CD8-positive, alpha-beta memory T cell (primary cell): ENCODE data around the gene ANKMY2. TPM values are rescaled to one million over a fixed set of nuclear protein-coding genes. Genes with fewer than 3 reads are reported as not detected.

ENCODE experiments used
- CTCF ChIA-PET: fragments of 350-600 bp; sonication (Branson Sonifier 250); formaldehyde crosslinking; loops from one replicate; lab custom pipeline; 2021; ENCODE audit warnings: antibody characterized with exemption; lab: Charles Lee
- POLR2A ChIA-PET: fragments of 350-600 bp; sonication (Branson Sonifier 250); formaldehyde crosslinking; loops from one replicate; lab custom pipeline; 2021; ENCODE audit warnings: antibody characterized with exemption; lab: Charles Lee
- DNase-seq, 5 donors: peaks; one replicate each; pipeline versions ENCODE4 v3.0.0 to v3.0.0-alpha.2; 2020 to 2022; ENCODE audit warnings: mixed read lengths in 1 of 5
- H3K27ac ChIP-seq: one replicate; pipeline ENCODE4 v1.7.0; 2013; ENCODE audit warnings: low read depth, mild to moderate bottlenecking, low read length, moderate library complexity
- H3K27me3 ChIP-seq: 2 replicates; pipeline ENCODE4 v1.7.0; 2013; ENCODE audit warnings: low read length, mild to moderate bottlenecking; ENCODE audit not compliant: insufficient read depth, poor library complexity, severe bottlenecking
- H3K36me3 ChIP-seq: 2 replicates; pipeline ENCODE4 v1.7.0; 2013; ENCODE audit warnings: mild to moderate bottlenecking, low read length, moderate library complexity; ENCODE audit not compliant: insufficient read depth
- H3K4me1 ChIP-seq: 2 replicates; pipeline ENCODE4 v1.7.0; 2013; ENCODE audit warnings: mild to moderate bottlenecking, low read length, moderate library complexity; ENCODE audit not compliant: insufficient read depth
- H3K4me3 ChIP-seq: 2 replicates; pipeline ENCODE4 v1.7.0; 2013; ENCODE audit warnings: mild to moderate bottlenecking, low read length
- H3K9me3 ChIP-seq: 2 replicates; pipeline ENCODE4 v1.7.0; 2013; ENCODE audit warnings: mild to moderate bottlenecking, low read length
- H3K27ac Mint-ChIP-seq, 8 donors: one replicate each; pipeline ENCODE4 v1.8.0; 2020 to 2021; ENCODE audit warnings: mixed read lengths in 8 of 8, mild to moderate bottlenecking in 6 of 8, inconsistent platforms in 3 of 8, moderate library complexity in 3 of 8
- H3K27me3 Mint-ChIP-seq, 2 donors: one replicate each; pipeline ENCODE4 v1.8.0; 2020 to 2021; ENCODE audit warnings: mixed read lengths in 2 of 2, mild to moderate bottlenecking in 1 of 2, moderate library complexity in 1 of 2
- H3K36me3 Mint-ChIP-seq, 3 donors: one replicate each; pipeline ENCODE4 v1.8.0; 2020 to 2021; ENCODE audit warnings: mixed read lengths in 3 of 3, inconsistent platforms in 1 of 3, mild to moderate bottlenecking in 1 of 3
- H3K4me1 Mint-ChIP-seq, 3 donors: one replicate each; pipeline ENCODE4 v1.8.0; 2020 to 2021; ENCODE audit warnings: mixed read lengths in 3 of 3, inconsistent platforms in 1 of 3, mild to moderate bottlenecking in 1 of 3
- H3K4me3 Mint-ChIP-seq, 7 donors: one replicate each; pipeline ENCODE4 v1.8.0; 2020 to 2021; ENCODE audit warnings: mixed read lengths in 7 of 7, mild to moderate bottlenecking in 6 of 7, moderate library complexity in 4 of 7, inconsistent platforms in 2 of 7
- H3K9me3 Mint-ChIP-seq, 5 donors: one replicate each; pipeline ENCODE4 v1.8.0; 2020 to 2022; ENCODE audit warnings: mixed read lengths in 5 of 5, mild to moderate bottlenecking in 3 of 5, moderate library complexity in 2 of 5, inconsistent platforms in 1 of 5
- polyA plus RNA-seq: library from polyadenylated mRNA; unstranded; fragments of 300-500 nt; fragmentation: Illumina TruSeq; gene quantifications from one replicate; pipeline ENCODE4 v1.2.3, GENCODE V29; 2021
- total RNA-seq, 2 experiments: library from RNA; stranded (reverse); gene quantifications; one replicate each; pipeline ENCODE4 v1.2.3, GENCODE V29; 2021

The ANKMY2 gene
- total and polyA plus RNA-seq, 3 experiments from 2014 or later = 10.7 to 20.1 (median 10.9) TPM

DNA sequence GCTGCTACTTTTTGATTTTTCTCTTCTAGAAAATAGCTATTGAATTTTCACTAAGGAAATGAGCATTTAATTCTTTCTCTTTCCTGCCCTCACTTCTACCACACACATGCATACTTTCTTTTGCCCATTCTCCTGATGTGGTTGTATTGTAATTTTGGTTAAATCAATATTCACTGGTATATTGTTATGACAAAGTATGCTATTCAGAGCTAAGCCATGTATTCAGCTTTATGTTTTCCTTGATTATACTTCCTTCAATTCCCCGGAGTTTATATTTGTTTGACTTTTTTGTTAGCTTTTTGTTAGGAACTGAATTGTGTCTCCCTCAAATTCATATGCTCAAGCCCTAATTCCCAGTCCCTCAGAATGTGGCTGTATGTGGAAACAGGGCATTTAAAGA is 94.9 kb downstream of the ANKMY2 start:
- DNase-seq = no peak
- POLR2A ChIA-PET = no interaction called here
- no peaks in the 10 kb centered on the region for H3K9me3 ChIP-seq
- Mint-ChIP-seq H3K4me1 (no peaks in the 10 kb centered on the region), H3K4me3 (no peak overlapping the region), H3K9me3 (no peaks in the 10 kb centered on the region), H3K27ac (no peak overlapping the region), H3K27me3 (peaks cover 3 to 7% of the 10 kb centered on the region in 2 donors), H3K36me3 (no peaks in the 10 kb centered on the region)
- H3K4me3 ChIP-seq = no peak overlapping the region
- no peaks in the 10 kb centered on the region for H3K36me3 ChIP-seq
- CTCF ChIA-PET = interaction anchor here (1.0 kb wide), 1 partner anchor 118 kb away, joined by 4 read pairs; no protein-coding TSS in a partner anchor
- H3K27me3 ChIP-seq = no peaks in the 10 kb centered on the region
- H3K27ac ChIP-seq = no peak overlapping the region
- no peaks in the 10 kb centered on the region for H3K4me1 ChIP-seq

Other genes with a start within 250 kb of the ANKMY2 start
- gene CRPPA, start 224.2 kb downstream of the ANKMY2 start, total RNA-seq = 1 to 10 TPM; 1.6 to 1.8 TPM
- gene CRPPA, start 224.2 kb downstream of the ANKMY2 start, polyA plus RNA-seq = 0.32 TPM
- gene SOSTDC1, start 180.0 kb downstream of the ANKMY2 start, total RNA-seq = not detected
- not detected for gene SOSTDC1, start 180.0 kb downstream of the ANKMY2 start, polyA plus RNA-seq
- gene LRRC72, start 118.9 kb downstream of the ANKMY2 start, total RNA-seq = not detected
- not detected for gene LRRC72, start 118.9 kb downstream of the ANKMY2 start, polyA plus RNA-seq
- 100 to 1,000 TPM; 128 to 136 TPM for gene BZW2, start 427 bp upstream of the ANKMY2 start, total RNA-seq
- gene BZW2, start 427 bp upstream of the ANKMY2 start, polyA plus RNA-seq = 52.9 TPM
- under 1 TPM; 0.66 to 0.97 TPM for gene TSPAN13, start 108.0 kb upstream of the ANKMY2 start, total RNA-seq
- not detected for gene TSPAN13, start 108.0 kb upstream of the ANKMY2 start, polyA plus RNA-seq
- not detected for gene AGR2, start 159.2 kb upstream of the ANKMY2 start, total RNA-seq
- not detected for gene AGR2, start 159.2 kb upstream of the ANKMY2 start, polyA plus RNA-seq
- not detected for gene AGR3, start 236.2 kb upstream of the ANKMY2 start, total RNA-seq
- gene AGR3, start 236.2 kb upstream of the ANKMY2 start, polyA plus RNA-seq = not detected